Pulmonary artery endothelial cell (primary cell): ENCODE data around the gene SLC29A2. TPM values are rescaled to one million over a fixed set of nuclear protein-coding genes. Genes with fewer than 3 reads are reported as not detected.
"Not testable (repeated sequence)": the region's sequence is repeated elsewhere in the genome, so short reads cannot be mapped to it uniquely, and the experiment has no call there.

Experiments used
- DNase-seq: peaks from one replicate; pipeline ENCODE4 v3.0.0-alpha.2; 2011; ENCODE audit warnings: low read depth, low spot score
- total RNA-seq: library from RNA; depleted of rRNA; stranded (reverse); fragments of >200 nt; gene quantifications from 2 replicates; pipeline ENCODE4 v1.2.3, GENCODE V29; 2014

SLC29A2 gene
- total RNA-seq, 1 donor from 2014 or later, result 0.33 TPM

DNA sequence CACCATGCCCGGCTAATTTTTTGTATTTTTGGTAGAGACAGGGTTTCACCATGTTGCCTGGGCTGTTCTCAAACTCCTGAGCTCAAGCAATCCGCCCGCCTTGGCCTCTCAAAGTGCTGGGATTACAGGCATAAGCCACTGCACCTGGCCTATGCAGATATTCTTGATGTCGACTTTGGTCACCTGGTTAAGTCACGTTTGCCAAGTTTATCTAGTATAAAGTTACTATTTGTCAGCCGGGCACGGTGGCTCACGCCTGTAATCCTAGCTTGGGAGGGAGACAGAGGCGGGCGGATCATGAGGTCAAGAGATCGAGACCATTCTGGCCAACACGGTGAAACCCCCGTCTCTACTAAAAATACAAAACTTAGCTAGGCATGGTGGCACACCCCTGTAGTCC is 12.8 kb upstream of the SLC29A2 start:
- not testable (repeated sequence) for DNase-seq

DNA sequence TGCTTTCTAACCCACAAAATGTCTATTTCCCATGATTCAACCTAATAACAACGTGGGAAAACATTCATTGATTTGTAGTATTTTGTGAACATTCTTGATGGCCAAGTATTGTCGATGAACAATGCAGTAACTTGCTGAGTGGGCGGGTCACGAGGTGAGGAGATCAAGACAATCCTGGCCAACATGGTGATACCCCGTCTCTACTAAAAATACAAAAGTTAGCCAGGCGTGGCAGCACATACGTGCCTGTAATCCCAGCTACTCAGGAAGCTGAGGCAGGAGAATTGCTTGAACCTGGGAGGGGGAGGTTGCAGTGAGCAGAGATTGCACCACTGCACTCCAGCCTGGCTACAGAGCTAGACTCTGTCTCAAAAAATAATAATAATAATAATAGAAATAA is 8.7 kb upstream of the SLC29A2 start:
- not testable (repeated sequence) for DNase-seq

DNA sequence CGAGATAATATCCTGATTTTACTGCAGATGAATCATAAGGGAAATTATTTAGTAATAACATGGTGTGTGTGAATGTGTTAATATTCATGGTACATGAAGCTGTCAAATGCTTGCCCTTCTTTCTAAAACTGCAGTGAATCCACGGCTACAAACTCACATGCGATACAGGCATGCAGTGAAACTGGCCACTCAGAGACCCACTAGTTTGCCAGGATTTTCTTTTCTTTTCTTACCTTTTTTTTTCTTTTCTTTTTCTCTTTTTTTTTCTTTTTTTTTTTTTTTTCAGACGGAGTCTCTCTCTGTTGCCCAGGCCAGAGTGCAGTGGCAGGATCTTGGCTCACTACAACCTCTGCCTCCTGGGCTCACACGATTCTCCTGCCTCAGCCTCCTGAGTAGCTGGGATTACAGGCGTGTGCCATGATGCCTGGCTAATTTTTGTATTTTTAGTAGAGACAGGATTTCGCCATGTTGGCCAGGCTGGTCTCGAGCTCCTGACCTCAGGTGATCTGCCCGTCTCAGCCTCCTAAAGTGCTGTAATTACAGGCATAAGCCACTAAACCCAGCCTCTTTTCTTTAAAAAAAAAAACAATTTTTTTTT is 2.2 kb upstream of the SLC29A2 start:
- DNase-seq, result not testable (repeated sequence)

DNA sequence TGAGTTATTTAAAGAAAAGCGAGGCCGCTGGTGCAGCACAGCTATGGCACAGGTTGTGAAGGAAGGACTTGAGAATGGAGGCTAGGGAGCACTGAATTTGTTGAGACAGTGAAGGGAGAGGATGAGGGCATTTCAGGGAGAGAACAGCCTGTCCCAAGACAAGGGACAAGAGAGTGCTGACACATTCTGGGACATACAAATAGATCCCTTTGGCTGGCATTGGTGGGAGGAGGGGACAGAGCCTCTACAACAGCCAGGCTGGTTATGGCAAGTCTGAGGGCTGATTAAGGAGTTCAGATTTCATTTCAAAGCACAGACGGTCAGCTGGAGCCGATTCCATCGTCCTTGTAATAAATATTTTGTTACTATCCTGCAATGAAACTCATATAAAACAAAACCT is 1.7 kb upstream of the SLC29A2 start:
- no peak for DNase-seq

DNA sequence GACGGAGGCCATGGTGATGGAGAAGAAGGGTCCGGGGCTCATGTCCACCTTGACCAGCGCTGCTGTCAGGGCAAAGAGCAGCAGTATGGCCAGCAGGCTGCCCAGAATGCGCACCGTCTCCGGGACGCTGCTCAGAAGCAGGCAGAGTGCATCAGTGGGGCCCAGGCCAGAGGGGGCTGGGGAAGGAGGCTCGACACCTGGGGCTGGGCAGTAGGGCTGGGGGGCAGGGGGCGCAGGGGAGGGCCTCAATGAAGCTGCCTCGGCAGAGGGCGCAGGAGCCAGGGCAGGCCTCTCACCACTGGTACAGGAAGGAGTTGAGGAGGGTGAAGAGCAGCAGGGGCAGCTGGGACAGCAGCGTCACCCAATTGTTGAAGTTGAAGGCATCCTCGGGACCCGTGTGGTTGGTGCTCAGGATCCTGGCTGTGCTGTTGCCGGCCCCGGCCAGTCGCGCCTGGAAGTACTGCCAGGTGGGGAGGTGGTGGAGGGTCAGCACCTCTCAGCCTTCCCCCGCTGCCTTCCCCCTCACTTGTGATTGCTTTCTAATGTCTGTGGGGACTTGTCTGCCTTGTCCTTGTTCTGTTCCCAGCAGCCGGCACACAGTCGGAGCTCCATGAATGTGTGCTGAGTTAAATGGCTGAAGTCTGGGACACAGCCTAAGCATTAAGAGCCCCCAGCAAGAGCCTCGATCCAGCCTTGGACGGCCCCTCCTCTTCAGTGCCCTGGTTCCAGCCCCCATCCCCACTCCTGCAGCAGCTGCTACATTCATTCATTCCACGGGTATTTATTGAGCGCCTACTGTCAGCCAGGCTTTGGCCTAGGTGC is 2.3 kb downstream of the SLC29A2 start:
- DNase-seq, result no peak

DNA sequence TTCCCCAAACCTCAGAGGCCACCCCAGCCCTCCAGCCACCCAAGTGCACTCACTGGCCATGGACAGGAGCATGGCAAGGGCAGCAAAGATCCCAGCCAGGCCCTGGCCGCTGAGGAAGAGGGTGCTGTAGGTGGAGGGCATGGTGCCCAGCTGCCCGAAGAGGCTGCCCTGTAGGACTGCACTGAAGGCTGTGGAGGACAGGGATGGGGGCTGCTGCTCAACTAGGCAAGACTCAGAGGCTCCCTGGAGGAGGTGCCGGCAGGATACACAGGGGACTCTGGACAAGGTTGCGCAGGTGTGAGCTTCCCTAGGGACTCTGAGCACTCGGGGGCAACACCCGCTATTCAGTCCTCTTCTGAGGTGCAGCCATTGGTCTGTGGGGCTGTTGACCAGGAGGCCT is 3.1 kb downstream of the SLC29A2 start:
- DNase-seq, result no peak

DNA sequence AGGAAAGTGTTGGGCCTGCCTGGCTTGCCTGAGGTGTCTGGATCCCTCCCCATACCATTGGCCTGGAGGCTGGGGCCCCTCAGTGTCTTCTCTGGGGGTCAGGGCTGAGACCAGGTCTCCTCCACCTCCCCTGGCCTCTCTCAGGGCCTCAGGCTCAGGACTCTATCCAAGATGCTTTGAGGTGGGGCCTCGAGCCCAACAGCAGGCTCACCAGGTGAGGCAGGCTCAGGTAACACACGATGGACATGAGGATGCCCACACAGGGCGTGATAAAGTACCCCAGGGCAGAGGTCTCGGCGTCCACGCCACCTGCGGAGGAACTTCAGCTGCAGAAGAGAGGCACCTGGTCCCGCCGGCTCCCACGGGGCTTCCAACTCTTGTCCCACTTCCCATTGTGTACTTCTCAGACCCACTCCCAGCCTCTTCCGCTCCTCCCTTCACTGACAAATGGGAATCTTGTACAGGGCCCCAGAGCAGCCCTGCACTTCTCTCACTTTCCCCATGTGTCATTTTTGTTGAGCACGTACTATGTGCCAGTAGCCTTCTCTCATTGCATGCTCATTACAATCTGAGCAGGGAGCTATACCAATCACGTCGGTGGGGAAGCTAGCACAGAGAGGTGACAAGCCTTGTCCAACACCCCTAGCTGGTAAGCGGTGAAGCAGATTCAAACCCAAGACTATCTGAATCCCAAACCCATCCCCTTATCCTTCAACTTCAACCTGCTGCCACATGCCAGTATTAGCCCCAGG is 3.8 kb downstream of the SLC29A2 start:
- no peak for DNase-seq

DNA sequence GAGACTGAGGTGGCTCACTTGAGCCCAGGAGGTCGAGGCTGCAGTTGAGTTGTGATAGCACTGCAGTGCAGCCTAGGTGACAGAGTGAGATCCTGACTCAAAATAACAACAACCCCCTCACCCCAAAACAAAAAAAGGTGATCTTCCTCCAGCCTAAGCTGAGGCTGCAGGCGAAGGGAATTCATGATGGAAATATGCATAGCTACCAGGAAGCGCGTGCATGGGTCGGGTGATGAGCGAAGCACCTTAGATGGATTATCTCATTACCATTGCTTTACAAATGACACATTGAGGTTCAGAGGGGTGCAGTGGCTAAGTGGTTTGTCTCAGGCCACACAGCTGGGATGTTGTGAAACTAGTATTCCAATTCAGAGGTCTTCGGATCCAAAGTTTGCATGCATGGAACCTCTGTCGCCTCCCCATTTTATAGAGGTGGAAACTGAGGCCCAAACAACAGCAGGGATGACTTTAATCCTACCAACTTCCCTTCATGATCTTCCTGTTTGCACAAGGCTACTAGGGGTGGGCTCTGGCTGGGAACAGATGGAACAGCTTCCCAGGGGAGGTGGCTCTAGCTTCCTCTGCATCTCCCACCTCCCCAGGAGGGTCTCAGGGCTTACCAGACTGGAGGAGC is 4.6 kb downstream of the SLC29A2 start:
- no peak for DNase-seq

DNA sequence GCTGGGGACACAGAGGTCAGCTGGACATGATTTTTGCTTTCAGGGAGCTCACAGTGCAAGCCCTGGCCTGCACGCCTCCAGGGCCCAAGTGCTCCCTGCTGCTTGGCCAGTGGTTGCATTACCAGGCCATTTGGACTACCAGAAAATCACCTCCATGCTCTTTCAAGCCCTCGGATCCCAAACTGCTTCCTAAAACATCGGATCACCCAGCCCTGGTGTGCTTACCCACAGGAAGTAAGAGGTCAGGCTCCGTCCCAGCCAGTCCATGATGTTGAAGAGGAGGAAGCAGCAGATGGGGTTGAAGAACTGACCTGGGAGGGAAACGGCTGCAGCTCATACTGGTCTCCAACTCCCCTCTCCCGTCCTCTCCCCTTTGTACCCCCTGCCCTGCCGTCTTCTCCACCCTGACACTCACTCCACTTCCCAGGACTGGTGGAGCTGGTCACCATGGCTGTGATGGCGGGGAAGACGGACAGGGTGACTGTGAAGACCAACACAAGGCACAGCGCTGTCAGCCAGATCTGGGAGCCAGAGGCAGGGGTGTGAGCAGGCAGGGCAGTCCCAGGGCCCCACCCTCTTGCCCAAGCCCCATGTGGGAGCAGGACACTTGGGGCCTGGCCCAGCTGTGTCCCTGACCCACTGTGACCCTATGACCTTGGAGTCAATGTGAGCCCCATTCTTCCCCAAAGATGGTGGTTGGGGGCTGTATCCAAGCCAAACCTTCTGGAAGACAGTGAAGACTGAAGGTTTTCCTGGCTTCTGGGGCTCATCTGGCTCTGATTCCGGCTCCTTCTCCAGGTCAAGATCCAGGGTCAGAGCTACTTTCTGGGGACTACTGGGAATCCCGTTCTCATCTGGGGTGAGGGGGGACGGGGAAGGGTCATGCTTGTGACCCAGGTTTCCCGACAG is 5.6 kb downstream of the SLC29A2 start:
- no peak for DNase-seq

DNA sequence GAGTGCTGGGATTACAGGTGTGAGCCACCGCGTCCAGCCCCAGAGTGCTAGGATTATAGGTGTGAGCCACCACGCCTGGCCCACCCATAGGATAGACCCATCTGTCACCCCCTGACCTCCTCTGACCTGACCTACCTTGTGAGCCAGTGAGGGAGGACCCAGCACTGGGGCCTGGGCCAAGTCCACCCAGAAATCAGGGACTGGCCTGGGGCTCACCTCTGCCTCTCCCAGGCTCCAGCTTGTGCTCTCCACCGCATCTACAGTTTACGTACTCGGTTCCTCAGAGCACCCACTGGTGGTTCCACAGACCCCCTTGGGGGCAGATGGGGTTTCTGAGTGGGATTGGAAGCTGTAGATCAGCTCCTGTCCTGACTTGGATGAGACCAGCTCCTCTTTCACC is 6.4 kb downstream of the SLC29A2 start:
- no peak for DNase-seq

DNA sequence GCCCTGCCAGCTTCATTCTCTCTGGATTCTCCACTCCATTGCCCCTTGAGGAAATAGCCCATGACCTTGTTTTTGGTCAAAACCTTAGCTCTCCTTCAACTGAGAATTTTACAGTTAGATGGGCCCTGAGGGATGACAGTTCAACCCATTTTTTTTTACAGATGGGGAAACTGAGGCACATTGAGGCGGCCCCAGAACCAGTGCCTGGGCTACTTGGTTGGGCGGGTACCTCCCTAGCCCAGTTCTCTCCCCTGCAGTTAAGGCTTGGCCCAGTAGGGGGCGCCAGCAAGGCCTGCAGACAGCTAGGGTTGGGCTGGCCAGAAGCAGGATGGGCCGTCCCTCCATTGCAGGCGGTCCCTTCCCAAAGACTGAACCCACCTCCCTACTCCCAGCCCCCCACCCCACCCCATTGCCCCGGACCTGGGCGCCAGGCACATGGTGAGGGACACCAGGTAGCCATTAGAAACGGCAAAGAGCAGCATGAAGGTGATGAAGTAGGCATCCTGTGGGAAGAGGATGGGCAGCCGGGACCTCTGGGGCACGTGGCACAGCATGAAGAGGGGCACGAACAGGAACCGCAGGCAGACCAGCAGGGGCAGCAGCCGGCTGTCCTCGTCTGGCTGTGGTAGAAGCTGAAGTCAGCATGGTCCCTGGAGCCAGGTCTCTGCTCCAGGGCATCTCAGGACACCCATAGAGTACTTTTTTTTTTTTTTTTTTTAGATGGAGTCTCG is 7.6 kb downstream of the SLC29A2 start:
- DNase-seq, result no peak

DNA sequence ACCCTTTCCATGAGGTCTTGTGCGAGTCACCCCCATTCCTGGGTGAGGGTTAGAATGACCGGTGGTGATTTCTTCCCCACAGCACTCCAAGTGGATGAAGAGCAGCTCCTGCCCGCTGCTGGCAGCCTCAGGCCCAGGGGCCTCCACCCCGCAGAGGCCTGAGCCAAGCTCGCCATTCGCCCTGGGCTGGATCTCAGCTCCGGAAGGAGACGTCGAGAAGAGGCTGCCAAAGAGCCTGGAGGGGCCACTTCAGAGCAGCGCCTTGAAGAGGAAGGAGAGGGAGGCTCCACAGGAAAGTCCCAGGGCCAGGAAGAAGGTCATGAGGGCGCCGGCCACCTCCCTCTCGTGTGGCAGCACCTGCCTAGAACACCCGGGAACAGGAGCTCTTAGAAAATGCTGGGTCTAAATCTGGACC is 8.4 kb downstream of the SLC29A2 start:
- no peak for DNase-seq

DNA sequence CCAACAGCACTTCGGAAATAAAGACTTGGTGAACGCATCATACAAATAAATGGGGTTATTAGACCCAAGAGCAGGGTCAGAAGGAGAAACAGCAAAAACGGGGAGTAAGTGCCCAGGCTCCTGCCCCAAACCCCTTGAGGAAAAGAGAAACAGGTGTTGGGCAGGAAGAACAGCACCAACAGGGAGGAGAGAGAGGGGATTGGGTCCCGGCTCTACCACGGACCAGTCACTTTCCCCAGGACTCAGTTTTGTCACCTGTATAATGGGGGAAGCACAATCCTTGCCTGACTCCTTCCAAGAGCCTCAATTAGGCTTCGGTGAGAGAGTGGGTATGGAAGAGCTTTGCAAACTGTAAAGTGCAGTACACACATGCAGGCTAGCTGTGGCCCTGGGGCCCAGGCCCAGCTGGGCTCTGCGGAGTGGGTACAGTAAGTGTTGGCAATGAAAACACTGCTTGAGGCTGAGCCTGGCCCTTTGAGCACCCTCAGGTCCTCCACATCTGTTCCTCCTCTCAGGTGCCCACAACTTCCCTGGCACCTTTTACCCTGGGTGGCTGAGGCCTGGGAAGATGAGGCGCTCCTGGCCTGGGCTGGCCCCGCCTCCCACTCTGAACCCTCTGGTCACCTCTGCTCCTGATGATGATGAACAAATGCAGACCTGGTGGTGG is 8.9 kb downstream of the SLC29A2 start:
- no peak for DNase-seq

DNA sequence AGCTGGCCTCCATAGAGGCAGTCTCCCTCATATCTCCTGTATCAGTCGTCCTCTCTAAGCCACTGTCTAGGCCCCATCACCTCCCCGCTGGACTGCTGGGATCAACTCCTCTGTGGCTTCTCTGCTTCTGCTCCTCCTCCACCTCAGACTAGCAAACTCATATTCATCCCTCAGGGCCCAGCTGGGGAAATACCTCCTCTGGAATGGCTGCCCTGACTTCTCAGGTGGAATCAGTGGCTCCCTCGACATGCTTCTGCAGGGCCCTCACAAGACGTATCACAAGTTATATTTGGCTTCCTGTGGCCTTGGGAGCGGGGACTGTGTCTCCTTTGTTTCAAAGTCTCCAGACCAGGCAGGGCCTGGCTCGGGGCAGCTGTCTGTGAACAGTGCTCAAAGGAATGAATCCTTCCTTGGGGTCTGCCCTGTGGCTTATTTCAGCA is 10.0 kb downstream of the SLC29A2 start:
- DNase-seq, result no peak

DNA sequence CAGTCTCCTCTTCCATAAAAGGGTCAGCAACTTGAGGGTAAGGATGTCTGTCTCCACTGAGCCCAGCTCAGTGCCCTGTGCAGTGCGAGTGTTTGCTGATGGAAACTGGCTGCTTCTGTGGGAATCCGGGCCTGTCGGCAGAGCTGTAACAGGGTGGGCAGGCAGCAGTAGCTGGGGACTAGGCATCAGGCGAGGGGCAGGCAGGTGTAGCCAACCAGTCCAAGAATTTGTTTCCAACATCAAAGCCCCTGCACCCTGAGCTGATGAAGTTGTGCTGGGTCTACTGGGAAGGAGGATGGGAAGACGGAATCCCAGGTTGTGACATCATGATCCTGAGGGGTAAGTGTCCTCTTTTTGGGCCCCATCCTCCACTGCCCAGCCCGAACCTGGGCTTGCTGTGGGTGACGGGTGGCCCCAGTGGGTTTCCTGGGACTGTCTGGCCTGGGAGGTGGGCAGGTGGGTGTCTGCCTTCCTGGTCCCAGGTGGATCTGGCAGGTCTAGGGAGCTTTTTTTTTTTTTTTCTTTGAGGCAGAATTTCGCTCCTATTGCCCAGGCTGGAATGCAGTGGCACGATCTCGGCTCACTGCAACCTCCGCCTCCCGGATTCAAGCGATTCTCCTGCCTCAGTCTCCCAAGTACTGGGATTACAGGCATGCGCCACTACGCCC is 11.0 kb downstream of the SLC29A2 start:
- DNase-seq, result no peak

DNA sequence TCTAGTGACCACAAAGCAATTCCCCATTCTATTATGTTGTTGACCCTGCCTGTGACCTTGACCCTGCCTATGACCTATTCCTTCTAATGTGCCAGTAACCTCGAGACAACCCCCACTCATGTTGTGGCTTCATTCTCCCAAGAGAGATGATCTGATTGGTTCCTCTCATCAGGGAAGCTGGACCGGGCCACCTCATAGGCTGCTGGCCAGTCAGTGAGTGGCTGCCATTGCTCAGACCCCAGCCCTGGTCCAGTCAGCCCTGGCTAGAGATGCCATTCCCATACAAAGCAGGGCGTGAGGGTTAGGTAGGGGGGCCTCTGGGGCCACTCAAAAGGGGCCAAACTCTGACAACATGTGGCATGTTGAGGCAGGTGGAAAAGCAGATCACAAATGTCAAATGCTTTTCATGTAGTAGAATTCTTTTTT is 11.9 kb downstream of the SLC29A2 start:
- DNase-seq, result no peak

DNA sequence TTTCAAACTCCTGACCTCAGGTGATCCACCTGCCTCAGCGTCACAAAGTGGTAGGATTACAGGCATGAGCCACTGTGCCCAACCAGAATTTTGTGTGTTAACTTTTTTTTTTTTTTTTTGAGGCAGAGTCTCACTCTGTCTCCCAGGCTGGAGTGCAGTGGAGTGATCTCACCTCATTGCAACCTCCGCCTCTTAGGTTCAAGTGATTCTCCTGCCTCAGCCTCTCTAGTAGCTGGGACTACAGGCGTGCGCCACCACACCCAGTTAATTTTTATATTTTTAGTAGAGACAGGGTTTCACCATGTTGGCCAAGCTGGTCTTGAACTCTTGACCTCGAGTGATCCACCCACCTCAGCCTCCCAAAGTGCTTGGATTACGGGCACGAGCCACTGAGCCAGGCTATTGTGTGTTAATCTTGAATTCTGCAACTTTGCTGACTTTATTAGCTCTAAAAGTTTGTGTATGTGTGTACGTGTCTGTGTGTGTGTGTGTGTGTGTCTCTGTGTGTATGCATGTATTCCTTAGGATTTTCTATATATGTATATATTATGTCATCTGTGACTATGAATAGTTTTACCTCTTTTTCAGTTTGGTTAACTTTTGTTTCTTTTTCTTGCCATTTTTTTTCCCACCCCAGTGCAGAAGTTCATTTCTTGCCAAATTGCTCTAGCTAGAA is 20.9 kb downstream of the SLC29A2 start:
- not testable (repeated sequence) for DNase-seq

DNA sequence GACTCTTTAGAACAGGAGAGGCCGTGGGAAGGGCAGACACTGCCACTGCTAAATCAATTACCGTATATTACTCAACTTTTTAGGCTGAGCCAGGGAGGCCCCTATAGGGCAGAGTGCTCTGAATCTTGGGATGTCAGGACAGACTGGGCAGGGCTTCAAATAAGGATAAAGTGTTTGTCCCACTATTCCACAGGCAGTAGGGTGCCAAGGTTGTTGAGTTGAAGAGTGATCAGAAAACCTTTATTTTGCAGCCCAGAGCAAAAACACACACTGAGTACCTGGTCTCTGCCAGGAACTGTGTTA is 22.5 kb downstream of the SLC29A2 start:
- DNase-seq, result no peak
